HG03442 (cell line): Measurements from ENCODE around the gene ZIC2.

Experiments
- ATAC-seq: cut with Tn5 transposase; IDR thresholded peaks from one replicate; pipeline ENCODE4 v1.9.1; 2021; ENCODE audit warnings: mild to moderate bottlenecking, moderate library complexity; ENCODE audit not compliant: unreplicated experiment

Gene ZIC2

GRCh38 chr13:99985241-99985874, 3.8 kb downstream of the ZIC2 start:
- ATAC-seq = no peak

- no peak for ATAC-seq
These were observed 4.4 kb downstream of the ZIC2 start for GRCh38 chr13:99985886-99986527.

- no peak for ATAC-seq
These were observed 5.2 kb downstream of the ZIC2 start for GRCh38 chr13:99986741-99987140.

DNA sequence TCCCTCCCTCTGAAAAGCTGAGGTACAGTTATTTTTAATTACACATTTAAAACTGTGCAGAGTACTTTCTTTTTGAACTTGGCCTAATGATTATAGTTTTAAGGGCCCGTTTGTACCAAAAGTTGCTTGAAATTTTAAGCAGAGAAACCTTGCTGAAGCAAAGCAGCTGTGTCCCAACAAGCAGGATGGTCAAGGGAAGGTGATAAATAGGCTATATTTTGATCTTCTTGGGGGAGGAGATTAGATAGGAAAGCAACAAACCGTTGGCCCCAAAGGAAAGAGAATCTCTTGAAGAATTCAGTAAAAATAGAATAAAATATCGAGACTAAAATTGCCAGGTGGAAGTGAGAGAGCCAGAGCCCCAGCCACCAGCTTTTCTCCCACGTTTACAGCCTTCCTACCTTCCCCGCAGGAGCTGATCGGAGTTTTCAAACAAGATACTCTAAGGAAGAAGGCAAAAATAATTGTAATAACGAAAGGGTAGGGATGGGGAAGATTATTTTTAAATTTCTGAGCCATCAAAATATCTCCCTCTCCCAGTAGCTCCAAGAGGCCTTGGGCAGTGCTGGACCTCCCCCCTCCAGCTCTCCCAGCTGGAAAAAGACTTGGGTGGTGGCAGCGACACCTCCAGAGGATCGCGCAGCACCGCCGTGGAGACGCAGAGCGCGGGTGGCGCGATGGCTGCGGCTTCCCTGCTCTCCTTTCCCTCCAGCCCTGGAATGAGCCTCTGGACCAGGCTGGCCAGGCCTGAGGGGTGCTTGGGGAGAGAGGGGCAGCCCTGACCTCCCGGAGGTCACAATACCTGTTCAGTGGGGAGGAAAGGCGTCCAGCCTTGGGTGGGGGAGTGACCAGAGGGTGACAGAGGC, 5.8 kb downstream of the ZIC2 start:
- no peak for ATAC-seq

DNA sequence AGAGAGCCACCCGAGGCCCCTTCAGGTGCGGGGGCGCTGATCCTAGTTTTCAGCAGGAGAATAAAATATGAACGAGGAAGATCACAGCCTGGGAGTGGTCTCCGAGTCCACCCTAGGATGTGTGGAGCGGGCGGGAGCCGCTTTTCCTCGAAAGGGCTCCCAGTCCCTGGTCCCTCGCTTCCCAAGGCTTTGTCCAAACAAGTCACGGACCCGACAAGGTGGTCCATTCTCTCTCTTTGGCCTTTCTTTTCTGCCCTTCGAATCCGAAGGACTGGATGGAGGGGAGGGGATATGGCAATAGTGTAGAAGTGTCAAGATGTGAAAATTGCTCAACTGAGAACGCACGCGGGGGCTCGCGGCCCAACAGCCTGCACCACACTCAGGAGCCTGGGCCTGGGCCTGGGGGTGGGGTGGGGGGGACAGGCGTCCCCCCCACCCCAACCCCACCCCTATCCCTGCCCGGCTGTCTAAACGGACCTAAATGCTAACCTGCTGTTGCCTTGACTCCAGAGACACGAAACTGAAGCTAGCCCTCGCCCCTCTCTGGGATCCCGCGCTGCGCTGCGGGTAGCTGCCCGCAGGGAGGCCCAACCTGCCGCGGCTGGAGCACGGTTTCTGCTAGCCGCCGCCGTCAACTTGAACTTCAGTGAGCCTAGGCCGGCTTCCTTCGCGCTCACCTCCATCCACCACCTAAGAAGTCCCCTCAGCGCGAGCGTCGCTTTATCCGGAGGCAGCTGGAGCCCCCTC, 7.1 kb downstream of the ZIC2 start:
- ATAC-seq = no peak

DNA sequence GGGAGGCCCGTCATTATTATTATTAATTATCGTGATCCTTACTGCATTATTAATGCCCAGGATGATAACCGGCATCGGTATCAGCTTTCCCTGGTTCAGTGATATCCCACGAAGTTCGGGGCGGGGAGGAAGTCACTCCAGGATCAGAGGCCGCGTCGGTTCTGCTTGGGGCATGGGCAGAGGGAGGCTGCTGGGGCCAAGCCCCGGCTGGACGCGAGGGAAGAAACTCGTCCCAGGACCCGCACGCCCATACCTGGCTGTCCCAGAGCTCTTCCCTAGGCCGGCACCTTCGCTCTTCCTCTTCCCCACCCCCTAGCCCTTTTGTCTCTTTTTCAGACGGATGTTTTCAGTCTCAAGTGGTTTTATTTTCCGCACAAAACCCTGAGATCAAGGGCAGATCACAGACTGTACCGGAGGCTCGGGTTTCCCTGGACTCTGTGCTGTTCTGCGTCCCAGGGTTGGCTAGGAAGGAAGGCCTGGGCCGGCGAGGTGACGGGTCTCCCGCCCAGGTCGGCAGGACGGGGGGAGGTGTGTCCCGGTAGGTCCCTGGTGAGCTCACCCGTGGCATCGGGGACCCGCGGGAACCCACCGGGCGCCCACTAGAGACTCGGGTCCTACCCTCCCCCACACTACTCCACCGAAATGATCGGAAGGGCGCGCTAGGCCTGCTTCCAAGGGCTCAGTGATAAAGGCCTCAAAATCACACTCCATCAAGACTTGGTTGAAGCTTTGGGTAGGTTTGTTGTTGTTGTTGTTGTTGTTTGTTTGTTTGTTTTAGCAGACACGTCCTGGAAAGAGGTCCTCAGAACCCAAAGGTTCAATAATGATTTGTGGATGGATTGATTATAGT, 7.9 kb downstream of the ZIC2 start:
- ATAC-seq = no peak

DNA sequence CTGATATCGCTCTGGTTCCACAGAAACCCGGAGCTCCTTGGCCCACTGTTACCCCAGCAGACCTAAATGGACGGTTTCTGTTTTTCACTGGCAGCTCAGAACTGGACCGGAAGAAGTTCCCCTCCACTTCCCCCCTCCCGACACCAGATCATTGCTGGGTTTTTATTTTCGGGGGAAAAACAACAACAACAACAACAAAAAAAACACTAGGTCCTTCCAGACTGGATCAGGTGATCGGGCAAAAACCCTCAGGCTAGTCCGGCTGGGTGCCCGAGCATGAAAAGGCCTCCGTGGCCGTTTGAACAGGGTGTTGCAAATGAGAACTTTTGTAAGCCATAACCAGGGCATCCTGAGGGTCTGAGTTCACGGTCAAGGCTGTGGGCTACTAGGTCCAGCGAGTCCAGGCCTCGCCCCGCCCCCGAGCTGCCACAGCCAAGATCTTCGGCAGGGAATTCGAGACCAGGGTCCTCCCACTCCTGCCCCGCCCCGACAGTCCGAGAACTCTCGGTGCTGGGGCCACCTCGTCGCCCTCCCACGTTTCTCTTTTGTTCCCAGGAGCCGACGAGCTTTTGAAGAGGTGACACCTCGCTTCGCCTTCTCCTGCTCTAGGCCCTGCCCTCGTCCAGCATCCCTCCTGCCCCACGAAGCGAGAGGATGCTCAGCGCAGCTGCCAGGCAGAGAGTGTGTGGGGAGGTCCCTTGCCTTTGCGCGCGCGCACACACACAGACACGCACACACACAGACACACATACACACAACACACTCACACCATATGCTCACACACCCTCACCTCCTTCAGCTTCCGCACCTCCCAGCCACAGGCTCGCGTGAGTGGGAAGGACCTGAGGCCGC, 8.8 kb downstream of the ZIC2 start:
- ATAC-seq = no peak

- ATAC-seq = no peak
These were observed 9.6 kb downstream of the ZIC2 start for GRCh38 chr13:99991013-99991827.

GRCh38 chr13:99991828-99992775, 10.5 kb downstream of the ZIC2 start:
- no peak for ATAC-seq

DNA sequence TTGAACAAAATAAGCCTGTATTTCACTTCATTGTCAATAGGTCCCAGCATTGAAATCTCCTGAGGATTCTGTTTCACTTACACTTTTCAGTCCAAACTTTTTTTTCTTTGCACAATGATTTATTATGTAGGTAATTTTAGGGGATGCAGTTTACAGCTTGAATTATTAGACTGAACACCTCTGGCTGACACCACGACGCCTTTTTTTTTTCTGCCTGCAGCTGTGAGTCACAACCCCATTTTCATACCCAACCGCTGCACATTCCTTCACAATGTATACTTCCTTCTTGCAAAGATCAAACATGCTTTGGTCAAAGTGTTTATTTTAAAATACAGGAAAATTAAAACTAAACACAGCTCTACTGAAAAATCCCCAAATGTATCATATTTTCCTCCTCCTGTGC, 11.4 kb downstream of the ZIC2 start:
- no peak for ATAC-seq

GRCh38 chr13:99993660-99994637, 12.4 kb downstream of the ZIC2 start:
- no peak for ATAC-seq

DNA sequence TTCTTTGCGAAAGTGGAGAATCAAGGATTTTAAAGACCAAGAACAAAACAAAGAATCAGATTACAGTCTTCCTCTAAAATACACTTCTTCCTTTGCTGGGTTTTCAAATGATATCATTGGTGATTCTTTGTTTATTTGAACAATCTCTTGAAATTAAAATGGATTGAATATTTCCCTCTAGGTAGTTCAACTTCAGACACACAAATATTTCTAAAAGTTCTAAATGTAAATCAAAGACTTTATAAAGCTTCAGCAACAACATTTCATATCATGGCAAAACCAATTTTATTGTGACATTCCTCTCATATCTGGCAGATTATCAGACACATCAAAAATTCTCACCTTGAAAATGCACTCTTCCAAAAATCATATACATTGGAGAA, 13.0 kb downstream of the ZIC2 start:
- ATAC-seq = no peak

GRCh38 chr13:99995104-99995588, 13.6 kb downstream of the ZIC2 start:
- ATAC-seq = no peak

DNA sequence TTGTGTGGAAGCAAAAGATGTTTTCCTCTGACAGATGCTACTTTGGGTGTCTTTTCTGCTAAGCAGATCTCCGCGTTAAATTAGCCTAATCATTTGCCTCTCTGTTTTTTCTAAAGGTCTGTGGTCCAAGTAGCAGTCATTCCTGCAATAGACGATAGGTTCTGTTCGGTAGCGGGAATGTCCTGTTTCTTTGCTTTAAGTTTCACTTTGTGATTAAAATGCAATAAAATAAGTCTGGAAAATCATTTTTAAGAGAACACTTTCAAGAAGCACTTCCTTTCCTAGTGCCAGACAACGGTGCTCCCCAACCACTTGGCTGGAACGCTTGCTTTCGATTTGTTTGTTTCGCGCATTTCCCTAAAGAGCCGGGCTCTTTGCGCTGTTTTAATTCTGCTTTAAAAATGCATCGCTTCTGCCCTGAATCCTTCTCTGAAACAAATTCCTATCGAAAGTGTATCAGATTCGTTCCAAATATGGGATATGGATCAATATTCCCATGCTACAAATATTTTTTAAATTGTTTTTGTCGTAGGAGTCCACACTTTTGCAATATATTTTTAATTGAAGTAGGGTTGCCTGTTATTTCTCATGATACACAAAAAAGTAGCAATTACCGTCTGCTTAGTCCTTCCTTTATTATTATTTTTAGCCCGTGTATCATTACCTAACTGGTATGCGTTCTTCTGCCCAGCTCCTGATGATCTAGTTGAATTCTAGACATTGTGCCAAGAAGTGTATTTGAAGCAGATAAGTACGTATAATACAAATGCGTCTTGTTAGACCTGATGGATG, 14.2 kb downstream of the ZIC2 start:
- ATAC-seq = no peak

DNA sequence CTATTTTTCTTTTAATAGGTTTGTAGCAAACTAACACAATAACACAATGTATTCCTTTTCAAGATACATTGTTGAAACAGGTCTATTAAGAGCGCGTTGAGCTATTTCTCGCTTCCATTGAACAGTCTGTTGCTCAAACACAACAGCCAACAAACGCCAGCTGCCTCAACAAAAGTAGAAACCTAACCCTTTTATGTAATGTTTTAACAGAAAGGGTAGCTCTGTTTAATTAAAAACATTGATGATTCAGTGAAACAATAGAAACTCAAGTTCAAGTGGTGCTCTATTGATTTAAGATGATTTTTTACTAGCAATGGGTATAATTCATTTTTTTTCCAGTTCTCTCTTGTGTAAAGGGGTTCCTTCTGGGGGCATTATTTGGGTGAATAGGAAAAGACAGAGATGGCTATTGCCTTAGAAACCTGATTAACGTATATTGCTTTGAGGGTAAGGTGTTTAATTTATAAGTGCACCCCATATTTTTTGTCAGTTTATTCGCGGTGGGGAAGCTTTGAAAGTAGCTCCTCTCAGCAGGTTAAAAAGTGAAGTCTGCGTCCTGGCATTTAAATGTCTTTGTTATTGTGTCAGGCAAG, 14.9 kb downstream of the ZIC2 start:
- ATAC-seq = no peak
